Kidney tubule cell (primary cell): ENCODE measurements around the gene LAMA5.

Source experiments
- DNase-seq: peaks from one replicate; pipeline ENCODE4 v3.0.0-alpha.2; 2018; ENCODE audit warnings: low spot score

Gene LAMA5

DNA sequence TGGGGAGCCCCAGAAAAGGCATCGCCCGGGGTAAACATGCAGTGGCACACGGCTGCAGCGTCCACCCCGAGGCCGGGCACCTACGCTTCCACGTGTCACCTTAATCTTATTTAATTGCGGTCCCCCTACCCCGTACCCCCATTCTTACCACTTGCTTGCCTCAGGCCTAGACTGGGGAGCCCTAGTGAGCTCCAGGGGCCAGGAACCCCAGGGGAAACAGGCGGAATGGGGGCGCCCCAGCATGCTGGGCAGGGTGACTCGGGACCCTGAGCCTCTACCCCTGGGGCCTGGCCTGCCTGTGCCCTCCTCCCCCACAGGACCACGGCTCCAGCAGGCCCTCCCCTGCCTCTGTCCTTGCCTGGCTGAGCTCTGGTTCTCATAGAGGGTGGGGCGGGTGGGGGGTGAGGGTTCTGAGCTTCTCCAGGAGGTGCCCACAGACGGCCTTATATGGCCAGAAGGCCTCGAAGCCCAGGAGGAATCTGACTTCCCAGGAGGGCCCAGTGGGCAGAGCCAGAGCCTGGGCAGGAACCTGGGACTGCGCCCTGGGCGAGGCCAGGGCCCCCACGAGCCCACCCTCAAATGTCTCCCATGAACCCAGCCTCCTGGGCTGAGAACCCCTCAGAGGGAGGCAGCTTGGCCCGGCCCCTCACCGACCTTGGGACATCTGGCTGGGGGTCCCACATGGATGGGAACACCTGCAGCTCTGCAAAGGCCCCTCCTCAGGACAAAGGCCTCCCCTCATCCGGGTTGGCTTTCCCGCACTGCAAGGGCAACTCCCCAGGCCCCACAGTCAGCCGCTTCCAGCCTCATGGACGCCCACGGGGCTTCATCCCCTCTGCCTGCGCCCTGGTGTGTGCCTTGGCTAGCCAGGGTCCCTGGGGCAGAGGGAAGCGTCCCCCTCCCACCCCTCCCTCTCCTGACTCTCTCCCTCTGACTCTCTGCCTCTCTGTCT is 5.2 kb upstream of the LAMA5 start:
- no peak for DNase-seq

DNA sequence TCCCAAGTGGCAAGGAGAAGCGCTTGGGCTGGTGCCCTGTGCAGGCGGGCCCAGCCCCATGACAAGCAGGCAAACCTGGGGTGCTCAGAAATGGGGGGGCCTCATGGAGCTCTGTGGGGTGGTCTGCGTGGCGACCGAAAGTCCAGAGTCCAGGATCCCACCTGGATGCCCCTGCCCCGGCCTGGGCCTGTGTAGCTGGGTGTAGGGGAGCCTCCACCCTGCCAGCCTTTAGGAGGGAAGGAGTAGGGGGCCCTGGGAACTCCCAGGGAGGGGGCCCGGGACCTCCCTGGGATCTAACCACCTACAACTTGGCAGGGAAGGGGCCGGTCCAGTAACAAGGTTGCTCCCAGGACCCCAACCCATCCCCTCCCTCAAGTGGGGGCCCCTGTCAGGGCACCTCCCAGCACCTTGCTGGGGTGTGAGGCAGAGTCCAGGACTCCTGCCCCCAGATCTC is 4.5 kb upstream of the LAMA5 start:
- no peak for DNase-seq

DNA sequence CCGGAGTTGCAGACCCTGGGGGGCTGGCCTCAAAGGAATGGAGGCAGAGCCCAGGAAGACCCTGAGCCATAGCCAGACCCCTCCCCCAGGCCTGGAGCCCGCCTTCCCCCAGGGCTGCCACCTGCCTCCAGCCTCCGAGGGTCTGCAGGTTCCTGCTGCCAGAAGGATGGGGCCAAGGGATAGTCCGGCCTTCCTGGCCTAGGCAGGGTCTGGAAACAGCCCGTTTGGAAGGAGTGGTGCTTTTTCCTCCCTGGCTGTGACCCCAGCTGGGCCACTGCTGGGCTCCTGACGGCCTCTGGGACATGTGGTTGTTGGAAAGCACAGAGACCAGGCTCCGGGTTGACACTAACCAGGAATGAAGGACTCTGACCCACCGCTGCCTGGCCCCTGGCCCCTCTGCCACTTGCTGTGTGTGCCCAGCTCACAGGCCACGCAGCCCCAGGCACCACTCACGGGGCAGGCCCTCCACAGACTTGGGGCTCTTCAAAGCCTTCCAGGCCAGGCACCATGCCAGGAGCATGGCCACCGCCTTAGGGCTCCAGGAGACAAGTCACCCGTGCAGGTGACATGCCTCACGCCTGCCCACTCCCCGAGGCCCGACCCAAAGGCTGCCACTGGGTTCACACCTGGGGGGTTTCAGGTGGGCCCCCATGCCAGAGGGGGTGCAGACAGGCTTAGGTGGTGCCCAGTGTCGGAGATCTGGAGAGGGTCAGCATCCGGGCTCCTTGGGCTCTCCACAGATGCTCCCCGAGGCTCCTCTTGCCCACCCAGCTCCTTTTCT is 3.9 kb upstream of the LAMA5 start:
- no peak for DNase-seq

GRCh38 chr20:62370115-62370806 is 3.1 kb upstream of the LAMA5 start:
- peak; percentile 74 for DNase-seq

DNA sequence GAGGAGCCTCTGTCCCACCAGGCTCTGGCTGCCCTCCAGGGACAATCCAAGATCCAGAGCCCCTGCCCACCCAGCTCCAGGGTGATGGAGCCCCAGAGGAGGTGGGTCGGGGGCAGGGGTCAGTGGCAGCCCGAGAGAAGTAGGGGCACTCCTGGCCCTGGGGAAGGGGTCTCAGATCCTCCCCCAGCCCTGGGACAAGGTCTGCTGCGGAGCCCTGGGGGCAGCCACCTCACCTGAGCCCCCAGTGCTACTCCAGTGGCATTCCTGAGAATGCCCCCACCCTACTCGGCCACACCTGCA is 2.7 kb upstream of the LAMA5 start:
- DNase-seq, result no peak

DNA sequence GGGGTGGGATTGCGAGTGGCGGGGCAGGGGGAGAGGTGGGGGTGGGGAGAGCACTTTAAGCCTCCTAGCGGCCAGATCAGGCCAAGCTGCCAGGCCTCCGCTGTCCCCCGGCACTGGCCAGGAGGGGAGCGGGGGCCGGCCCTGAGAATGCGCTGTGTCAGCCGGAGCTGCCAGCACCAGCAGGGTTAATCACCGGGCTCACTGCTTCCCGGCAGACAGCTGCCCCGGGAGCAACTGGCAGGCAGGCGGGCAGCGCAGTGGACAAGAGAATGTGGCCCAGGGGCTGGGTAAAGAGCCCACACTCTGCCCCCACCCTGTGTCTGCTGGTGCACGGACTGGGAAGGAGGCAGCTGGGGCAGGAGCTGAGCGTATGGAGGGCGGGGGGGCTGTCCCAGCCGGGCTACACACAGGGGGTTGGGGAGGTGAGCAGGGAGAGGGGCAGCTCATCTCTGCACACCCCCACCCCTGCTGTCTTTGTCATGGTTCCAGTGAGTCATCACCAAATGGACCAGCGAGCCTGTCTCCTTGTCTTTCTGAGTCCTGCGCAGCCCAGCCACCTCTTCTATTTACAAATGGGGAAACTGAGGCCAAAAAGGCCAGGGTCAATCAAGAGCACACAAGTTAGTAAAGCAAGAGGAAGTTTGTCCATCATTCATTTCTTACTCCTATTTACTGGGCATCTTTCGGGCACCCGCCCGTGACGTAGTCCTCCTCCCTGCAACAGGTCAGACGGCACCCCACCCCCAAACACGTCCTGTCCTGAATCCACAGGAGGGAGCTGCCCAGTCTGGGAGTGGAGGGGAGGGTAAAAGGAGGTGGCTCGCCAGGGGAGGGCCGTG is 2.1 kb upstream of the LAMA5 start:
- peak; percentile 83 for DNase-seq

DNA sequence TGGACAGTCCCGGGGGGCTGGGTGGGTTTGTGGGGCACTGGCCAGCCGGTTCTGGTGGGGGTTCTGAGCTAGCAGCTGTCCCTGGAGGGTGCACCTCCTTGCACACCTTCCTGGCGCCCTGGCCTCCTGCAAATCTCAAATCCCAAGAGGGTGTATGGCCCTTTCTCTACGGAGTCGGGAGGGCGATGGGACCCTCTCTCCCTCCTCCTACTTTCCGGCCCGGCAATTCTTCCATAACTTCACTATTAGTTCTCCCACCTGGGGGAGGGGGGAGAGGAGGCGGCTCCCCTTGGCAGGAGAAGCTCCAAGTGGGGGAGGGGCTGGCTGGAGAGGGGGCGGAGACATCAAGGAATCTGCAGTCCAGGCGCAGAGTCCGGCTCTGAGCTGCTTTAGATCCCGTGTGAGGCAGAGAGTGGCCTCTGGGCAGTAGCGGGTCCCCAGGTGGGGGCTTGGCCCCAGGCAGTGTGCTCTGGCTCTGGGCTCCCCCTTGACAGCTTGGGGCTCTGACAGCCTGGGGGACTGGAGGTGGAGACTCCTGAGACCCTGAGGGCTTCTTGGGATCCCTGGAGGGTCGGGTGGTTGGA is 1.4 kb upstream of the LAMA5 start:
- DNase-seq, result no peak

- no peak for DNase-seq
These were observed 700 bp upstream of the LAMA5 start for GRCh38 chr20:62367633-62368391.

- peak; percentile 67 for DNase-seq
These were observed 559 bp downstream of the LAMA5 start for GRCh38 chr20:62366370-62367135.

DNA sequence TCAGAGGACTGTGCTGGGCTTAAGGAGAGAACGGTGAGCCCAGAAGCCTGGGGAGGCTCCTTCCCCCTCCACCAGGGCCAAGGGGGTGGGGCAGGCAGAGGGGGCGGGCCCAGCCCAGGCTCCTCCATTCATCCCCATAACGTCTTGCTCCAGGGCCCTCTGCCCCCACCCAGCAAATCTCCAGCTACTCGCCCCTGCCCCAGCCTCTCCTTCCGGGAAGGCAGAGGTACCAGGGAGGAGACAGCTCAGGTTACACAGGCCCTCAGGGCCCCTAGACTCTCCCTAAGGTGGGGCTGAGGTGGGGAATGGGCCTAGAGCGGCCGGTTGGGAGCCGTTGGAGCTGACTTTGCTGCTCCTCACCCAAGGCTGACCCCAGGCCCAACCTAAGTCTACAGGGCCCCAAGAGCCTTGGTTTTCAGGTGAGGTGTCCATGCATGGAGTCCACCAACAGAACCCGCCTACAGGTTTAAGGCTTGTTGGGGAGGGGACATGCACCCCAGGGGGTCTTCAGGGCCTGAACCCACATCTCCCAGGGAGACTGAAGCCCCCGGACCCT is 1.2 kb downstream of the LAMA5 start:
- DNase-seq, result peak; percentile 89

DNA sequence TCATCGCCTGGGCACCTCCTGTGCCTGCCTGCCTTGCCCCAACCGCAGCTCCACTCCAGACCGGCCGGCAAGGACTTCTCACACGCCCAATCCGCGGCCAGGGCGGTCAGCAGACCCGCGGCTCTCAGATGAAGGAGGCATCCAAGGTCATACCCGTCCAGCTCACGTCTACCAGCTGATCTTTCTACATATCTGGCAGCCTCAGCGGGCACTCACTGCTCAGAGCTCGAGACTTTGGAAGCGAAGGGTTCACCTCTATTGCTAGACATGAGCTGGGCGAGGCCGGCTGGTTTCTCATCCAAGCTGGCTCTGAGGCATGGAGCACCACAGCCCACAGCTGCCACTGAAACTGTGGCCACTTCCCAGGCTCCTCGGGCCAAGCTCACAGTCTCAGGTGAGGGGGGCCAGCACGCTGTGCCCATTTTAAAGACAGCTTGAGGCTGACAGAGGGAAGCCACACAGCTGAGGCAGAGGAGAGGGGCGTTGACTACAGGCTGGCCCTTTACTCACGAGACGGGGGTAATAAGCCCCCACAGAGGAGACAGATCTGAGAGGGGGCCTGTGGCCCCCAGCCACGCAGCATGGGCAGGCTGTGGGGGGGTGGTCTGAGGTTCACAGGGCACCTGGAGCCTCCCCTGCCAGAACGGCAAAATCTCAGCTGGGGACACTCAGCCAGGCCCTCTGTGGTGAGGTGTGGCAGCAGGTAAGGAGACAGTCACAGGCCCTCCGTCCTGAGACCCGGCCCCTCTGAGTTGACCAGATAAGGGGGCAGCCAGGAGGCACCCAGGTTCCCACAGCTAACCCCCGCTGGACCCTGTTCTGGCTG is 2.0 kb downstream of the LAMA5 start:
- peak; percentile 47 for DNase-seq

DNA sequence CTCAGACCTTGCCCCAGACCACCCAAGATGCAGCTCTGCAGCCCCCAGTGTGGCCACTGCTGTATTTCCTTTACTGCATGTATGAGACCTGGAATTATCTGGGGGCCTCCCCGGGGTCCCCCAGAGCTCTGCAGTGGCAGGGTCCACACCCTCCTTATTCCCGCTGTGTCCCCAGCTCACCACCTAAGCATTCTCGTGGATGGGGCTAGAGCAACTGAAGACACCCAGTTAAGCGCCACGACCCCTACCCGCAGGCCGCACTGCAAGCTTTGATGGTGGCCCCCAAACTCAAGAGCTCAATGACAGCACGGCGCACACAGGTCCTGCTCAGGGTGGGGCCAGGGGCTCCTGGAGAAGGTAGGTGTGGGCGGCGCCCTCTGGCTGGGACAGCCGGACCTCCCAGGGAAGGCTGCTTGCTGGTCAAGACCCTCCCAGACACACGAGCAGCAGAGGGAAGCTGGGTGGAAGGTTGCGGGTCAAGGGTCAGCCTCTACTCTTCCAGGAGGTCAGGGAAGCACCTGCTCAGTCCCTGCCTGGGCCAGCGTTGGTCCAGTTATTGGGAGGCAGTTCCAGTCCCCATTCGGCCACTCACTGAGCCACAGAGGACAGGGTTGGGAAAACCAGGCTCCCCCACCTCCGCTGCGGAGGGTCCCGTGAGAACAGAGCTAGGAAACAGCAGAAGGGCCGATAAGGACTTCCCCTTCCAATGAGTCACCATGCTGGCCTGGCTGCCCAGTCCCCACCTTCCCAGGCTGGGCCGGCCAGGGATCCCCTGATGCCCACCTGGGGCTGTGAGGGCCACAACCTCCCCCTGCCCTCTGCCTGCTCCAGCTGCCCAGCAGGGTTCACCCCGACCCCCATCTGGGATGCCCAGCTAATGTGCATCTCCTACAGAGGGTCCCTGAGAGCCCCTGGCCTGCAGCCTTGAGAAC is 2.9 kb downstream of the LAMA5 start:
- DNase-seq, result no peak

- peak; percentile 54 for DNase-seq
These were observed 3.9 kb downstream of the LAMA5 start for GRCh38 chr20:62362991-62363919.

GRCh38 chr20:62362590-62362940 is 4.5 kb downstream of the LAMA5 start:
- no peak for DNase-seq

GRCh38 chr20:62361799-62362589 is 5.1 kb downstream of the LAMA5 start:
- DNase-seq, result peak; percentile 92
